Astrocyte of the spinal cord (primary cell): ENCODE data around the gene ZNF329.
"Not testable (repeated sequence)": the region's sequence is repeated elsewhere in the genome, so short reads cannot be mapped to it uniquely, and the experiment has no call there.

Experiments used
- DNase-seq: peaks from one replicate; pipeline ENCODE4 v3.0.0; 2011; ENCODE audit warnings: low read depth, low spot score
- H3K4me3 ChIP-seq: 2 replicates; pipeline ENCODE4 v1.5.1; 2011; ENCODE audit warnings: low read depth, mild to moderate bottlenecking, low read length, moderate library complexity
- CTCF ChIP-seq: IDR thresholded peaks from 2 replicates; pipeline ENCODE4 v1.5.1; 2012; ENCODE audit warnings: low read depth, mild to moderate bottlenecking, low read length, inconsistent platforms
- in situ Hi-C: cut with HindIII; loops from 2 replicates; pipeline ENCODE4 v1.10.0; 2017; ENCODE audit warnings: low sequenced_read_pairs

ZNF329 gene

GRCh38 chr19:58153386-58153785, 2.8 kb upstream of the ZNF329 start:
- H3K4me3 ChIP-seq = no peak overlapping the region
- in situ Hi-C loops = no loop called here
- no peak for TF ChIP-seq CTCF
- DNase-seq = no peak

GRCh38 chr19:58147475-58147874, 3.1 kb downstream of the ZNF329 start:
- in situ Hi-C loops, DNase-seq, H3K4me3 ChIP-seq: not testable (repeated sequence)

- TF ChIP-seq CTCF = no peak
- in situ Hi-C loops = no loop called here
- H3K4me3 ChIP-seq = no peak overlapping the region
- no peak for DNase-seq
Measured at GRCh38 chr19:58145849-58146248, 4.7 kb downstream of the ZNF329 start.

- in situ Hi-C loops = no loop called here
- no peak for TF ChIP-seq CTCF
- no peak overlapping the region for H3K4me3 ChIP-seq
- no peak for DNase-seq
Measured at GRCh38 chr19:58134244-58134643, 16.3 kb downstream of the ZNF329 start.

GRCh38 chr19:58129284-58129683, 21.3 kb downstream of the ZNF329 start:
- DNase-seq = no peak
- H3K4me3 ChIP-seq = no peak overlapping the region
- no peak for TF ChIP-seq CTCF
- in situ Hi-C loops = no loop called here

- DNase-seq = no peak
- in situ Hi-C loops = no loop called here
Measured at GRCh38 chr19:58128041-58128685, 22.4 kb downstream of the ZNF329 start.

GRCh38 chr19:58123354-58123753, 27.2 kb downstream of the ZNF329 start:
- in situ Hi-C loops = no loop called here
- no peak overlapping the region for H3K4me3 ChIP-seq
- no peak for DNase-seq
- no peak for TF ChIP-seq CTCF

More at GRCh38 chr19:58128041-58128685, 22.4 kb downstream of the ZNF329 start:
- H3K4me3 ChIP-seq = no peak overlapping the region
- no peak for TF ChIP-seq CTCF
